ENCODE results near the gene CLSTN2.

DNA sequence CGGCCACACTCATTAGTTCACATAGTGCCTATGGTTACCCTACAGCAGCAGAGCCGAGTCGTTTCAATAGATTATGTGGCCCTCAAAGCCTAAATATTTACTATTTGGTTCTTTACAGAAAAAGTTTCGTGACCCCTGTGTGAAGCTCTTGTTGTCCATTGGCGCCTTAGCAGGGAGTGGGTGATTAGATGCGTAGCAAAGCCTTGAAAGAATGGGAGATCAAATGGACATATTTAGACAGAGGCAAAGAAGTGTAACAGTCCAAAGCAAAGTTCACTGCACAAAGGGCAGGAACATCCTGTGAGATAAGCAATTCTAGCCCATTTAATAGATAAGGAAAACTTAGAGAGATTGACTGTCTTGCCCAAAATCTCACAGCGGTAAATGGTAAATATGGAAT is 495.5 kb downstream of the CLSTN2 start:
- TF ChIP-seq POLR2AphosphoS5 (IDR thresholded peaks at IDR 0.05; ENCODE audit: low read depth, low read length) = no peak
- TF ChIP-seq TAF1 (IDR thresholded peaks at IDR 0.05; ENCODE audit: borderline replicate concordance, insufficient read depth, low read length) = no peak
- TF ChIP-seq, protein P1, sequence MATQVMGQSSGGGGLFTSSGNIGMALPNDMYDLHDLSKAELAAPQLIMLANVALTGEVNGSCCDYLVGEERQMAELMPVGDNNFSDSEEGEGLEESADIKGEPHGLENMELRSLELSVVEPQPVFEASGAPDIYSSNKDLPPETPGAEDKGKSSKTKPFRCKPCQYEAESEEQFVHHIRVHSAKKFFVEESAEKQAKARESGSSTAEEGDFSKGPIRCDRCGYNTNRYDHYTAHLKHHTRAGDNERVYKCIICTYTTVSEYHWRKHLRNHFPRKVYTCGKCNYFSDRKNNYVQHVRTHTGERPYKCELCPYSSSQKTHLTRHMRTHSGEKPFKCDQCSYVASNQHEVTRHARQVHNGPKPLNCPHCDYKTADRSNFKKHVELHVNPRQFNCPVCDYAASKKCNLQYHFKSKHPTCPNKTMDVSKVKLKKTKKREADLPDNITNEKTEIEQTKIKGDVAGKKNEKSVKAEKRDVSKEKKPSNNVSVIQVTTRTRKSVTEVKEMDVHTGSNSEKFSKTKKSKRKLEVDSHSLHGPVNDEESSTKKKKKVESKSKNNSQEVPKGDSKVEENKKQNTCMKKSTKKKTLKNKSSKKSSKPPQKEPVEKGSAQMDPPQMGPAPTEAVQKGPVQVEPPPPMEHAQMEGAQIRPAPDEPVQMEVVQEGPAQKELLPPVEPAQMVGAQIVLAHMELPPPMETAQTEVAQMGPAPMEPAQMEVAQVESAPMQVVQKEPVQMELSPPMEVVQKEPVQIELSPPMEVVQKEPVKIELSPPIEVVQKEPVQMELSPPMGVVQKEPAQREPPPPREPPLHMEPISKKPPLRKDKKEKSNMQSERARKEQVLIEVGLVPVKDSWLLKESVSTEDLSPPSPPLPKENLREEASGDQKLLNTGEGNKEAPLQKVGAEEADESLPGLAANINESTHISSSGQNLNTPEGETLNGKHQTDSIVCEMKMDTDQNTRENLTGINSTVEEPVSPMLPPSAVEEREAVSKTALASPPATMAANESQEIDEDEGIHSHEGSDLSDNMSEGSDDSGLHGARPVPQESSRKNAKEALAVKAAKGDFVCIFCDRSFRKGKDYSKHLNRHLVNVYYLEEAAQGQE (IDR thresholded peaks at IDR 0.05; ENCODE audit: insufficient read depth in 1 of 2, low read depth in 2 of 2, low read length in 2 of 2) = no peak
